GM21390 (cell line): ENCODE results near the gene DFFB.

Experiments used
- ATAC-seq: cut with Tn5 transposase; IDR thresholded peaks from one replicate; pipeline ENCODE4 v1.9.1; 2021; ENCODE audit not compliant: unreplicated experiment

Gene DFFB

GRCh38 chr1:3894626-3895278 is 37.5 kb downstream of the DFFB start:
- no peak for ATAC-seq

DNA sequence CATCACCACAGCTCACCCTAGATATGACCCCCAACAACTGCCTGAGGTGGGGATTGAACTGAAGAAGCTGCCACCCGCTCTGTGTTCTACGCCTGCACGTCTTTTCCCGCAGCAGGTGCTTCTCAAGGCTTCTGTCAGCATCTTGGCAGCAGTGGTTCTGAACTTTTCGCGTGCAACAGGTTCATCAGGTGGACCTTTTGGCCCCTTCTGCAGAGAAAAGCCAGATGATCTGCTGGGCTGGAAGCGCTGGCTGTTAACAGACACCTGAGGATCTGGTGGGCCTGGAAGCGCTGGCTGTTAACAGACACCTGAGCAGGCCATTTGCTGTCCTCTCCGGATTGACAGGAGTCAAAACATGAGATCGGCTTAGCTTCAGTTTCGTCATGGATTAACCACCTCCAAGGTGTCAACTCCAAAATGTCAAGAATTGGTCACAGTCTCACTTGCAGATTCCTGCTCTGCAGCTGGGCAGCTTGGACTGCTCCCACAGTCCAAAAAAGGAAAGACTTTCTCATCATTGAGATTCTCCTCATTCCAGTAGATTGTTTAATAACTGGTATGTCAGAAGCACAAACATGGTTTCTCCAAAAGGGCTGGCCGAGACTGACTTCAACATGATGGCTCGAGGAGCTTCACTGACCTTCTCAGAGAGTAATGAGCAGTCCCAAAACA is 38.1 kb downstream of the DFFB start:
- no peak for ATAC-seq

DNA sequence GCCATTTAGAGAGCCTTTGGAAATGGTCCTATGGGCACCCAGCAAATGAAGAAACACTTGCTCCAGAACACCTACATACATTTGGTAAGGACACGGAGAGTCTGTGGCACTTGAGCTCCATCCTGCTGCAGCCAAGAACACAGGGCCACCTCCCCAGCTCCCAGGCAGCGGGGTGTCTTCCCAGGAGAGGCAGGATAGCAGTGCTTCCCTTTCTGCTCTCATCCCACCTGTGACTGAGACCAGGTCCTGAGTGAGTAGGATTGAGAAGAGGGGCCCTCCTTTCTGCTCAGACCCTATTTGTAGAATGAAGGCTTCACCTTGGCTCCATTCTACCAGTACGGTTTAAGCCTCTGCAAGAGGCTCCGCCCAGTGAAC is 38.7 kb downstream of the DFFB start:
- no peak for ATAC-seq

GRCh38 chr1:3896396-3897000 is 39.2 kb downstream of the DFFB start:
- no peak for ATAC-seq

DNA sequence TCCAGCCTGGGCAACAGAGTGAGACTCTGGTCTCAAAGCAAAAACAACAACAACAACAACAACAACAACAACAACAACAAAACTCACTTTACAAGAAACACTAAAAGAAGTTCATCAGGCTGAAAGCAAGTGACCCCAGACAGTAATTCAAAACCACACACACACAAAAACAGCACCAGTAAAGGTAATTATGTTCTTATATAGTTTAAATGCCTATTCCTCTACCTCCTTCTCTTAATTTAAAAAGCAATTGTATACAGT is 41.1 kb downstream of the DFFB start:
- no peak for ATAC-seq

GRCh38 chr1:3898994-3899753 is 41.9 kb downstream of the DFFB start:
- ATAC-seq, result no peak

DNA sequence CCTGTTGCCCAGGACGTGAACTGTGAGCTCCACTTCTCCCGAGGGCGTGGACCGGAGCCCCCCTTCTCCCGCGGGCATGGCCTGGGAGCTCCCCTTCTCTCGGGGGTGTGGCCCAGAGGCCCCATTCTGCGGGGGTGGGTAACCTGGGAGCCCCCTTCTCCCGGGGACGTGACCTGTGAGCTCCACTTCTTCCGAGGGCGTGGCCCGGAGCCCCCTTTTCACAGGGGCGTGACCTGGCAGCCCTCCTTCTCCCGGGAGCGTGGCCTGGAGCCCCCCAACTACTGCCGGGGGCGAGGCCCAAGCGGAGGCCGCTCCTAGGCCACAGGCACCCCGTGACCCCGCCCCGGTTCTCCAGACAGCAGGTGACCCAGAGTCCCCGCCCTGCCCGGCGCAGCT is 42.5 kb downstream of the DFFB start:
- peak; percentile 4 for ATAC-seq

GRCh38 chr1:3900150-3900968 is 43.1 kb downstream of the DFFB start, which contains the start of gene C1orf174:
C1orf174 (minus strand) TSS chr1:3900272; CDS start chr1:3900186, 86 bp downstream.
- ATAC-seq, result peak; percentile 70

GRCh38 chr1:3900969-3901529 is 43.8 kb downstream of the DFFB start:
- peak; percentile 56 for ATAC-seq

GRCh38 chr1:3902111-3902511 is 44.8 kb downstream of the DFFB start:
- ATAC-seq, result no peak

DNA sequence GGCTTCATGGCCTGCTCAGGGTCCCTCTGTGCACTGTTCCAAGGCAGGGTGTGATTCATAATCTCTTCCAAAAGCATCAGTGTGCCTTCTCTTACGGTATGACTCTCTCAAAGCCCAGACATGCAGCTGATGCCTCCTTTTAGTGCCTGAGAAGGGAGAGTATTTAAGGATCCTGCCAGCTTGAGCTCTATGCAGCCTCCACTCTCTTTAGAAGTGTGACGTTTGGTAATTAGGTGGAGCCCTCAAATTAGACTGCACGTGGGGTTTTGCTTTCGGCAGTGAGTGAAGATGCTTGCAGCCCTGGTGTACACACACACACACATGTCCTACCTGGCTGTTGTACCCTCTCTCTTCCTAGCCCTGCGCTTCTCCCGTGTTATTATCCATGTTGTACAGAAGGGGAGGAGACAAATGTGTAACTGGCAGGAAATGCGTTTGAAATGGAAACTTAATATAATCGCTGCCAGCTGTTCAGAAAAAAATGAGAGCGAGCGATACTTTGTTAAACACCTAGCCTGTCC is 45.4 kb downstream of the DFFB start:
- ATAC-seq, result no peak

DNA sequence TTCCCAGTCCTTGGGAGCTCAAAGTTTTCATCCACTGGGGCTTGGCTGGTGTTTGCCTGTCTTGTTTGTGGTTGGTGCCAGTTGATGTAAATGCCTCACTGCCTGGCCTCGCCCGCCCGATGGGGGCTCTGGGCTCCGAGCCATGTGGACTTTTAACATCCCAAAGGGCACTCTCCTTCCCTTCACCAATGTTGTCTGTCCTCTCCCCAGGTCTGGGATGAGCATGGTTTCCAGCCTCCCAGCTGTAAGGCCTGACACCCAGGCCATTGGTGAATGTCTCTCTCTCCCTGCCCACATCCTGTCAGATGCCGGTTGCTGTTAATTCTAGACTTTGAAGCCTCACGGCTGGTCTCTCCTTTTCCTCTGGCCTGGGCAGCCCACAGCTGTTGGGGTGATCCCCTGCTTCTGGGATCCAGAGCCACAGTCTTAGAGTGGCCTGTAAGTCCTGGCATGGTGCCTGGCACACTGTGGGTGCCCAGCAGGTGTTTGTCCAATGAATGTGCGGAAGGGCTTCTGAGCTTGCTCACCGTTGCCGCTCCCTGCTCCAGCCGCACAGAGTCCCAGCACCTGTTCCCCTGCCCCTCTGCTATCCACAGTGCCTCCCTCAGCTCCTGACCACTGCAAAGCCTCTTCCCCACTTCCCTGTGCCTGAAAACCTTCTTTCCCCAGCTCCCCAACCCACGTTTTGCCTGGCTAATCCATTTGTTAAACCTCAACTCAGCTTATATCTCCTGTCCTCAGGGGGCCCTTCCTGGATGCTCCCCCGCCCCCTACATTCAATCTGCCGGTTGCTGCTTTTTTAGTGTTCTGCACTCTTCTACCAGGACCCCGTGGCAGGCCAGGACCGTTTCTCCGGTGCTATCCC is 46.1 kb downstream of the DFFB start:
- ATAC-seq, result no peak

DNA sequence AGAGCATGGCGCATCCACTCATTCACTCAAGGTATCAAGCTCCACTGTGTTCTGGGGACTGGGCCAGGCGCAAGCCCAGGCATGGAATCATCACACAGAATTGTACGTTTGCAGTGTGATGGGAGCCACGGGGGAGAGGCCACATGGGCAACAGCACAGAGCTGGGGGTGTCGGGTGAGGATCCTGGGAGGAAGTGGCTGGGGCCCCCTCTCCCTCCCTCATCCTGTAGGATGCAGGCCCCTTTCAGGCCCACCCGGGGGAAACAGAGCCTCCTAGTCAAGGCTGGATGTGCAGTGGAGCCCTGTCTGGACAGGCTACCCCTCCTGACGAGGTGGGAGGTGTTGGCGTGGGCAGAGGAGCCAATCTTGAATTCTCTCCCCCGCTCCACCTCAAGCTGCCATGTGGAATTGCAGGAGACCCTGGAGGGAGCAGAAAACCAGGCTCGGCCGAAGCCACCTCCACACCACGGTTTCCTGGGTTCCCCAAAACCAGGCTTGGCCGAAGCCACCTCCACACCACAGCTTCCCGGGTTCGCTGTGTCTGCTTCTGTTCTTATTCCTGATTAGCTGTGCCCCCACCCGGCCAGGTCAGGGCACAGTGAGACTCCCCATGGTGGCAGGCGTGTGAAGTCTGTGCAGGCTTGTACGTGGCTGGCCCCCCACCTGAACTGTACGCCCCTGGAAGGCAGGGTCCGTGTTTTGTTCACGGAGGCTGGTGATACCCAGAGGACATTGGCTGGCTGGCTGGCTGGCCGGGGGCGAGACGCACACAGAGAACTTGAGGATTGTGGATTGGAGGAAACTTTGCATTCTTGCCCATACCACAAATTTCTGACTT is 46.9 kb downstream of the DFFB start:
- ATAC-seq, result no peak

GRCh38 chr1:3904843-3905185 is 47.5 kb downstream of the DFFB start:
- ATAC-seq, result no peak

- no peak for ATAC-seq
Measured at GRCh38 chr1:3905266-3905952, 48.1 kb downstream of the DFFB start.

GRCh38 chr1:3905953-3906671 is 48.8 kb downstream of the DFFB start:
- no peak for ATAC-seq

DNA sequence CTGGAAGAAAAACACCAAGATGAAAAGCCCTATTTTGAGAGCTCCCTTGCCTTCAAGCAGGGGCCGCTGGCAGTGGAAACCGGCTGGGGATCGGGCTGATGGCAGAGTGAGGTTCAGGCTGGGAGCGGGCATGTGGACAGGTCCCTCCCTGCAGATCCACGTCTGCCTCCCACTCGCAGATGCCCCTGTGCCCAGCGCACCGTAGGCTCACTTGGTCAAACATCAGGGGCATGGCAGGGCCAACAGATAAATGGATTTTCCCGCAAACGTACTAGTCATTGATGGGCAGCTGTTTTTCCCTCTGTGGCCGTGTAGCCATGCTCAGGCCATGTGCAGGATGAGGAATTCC is 49.4 kb downstream of the DFFB start:
- ATAC-seq, result no peak
